HepG2 (cell line): ENCODE data around the gene NOP58. TPM values are rescaled to one million over a fixed set of nuclear protein-coding genes. Genes with fewer than 3 reads are reported as not detected.

Experiments used
- CC2D1A ChIP-seq: sonication (generic); formaldehyde crosslinking; IDR thresholded peaks from 2 replicates; pipeline ENCODE4 v1.8.1; 2023; ENCODE audit warnings: mild to moderate bottlenecking, missing genetic modification reagents
- CHCHD3 ChIP-seq: sonication (generic); formaldehyde crosslinking; IDR thresholded peaks from 2 replicates; pipeline ENCODE4 v1.8.0; 2022; ENCODE audit warnings: mild to moderate bottlenecking, missing genetic modification reagents, moderate library complexity
- ELF1 ChIP-seq: sonication (generic); formaldehyde crosslinking; IDR thresholded peaks from 2 replicates; pipeline ENCODE4 v1.4.0; 2020; ENCODE audit warnings: missing genetic modification reagents
- FOXJ3 ChIP-seq: sonication (generic); formaldehyde crosslinking; IDR thresholded peaks from 2 replicates; pipeline ENCODE4 v1.4.0; 2020; ENCODE audit warnings: missing genetic modification reagents, mild to moderate bottlenecking, borderline replicate concordance
- GATA4 ChIP-seq: sonication (generic); IDR thresholded peaks from 2 replicates; pipeline ENCODE4 v1.6.1; 2016; ENCODE audit warnings: antibody characterized with exemption, low read depth, borderline replicate concordance
- GFI1 ChIP-seq: sonication (generic); formaldehyde crosslinking; IDR thresholded peaks from 2 replicates; pipeline ENCODE4 v1.5.0; 2020; ENCODE audit warnings: missing genetic modification reagents, mild to moderate bottlenecking, borderline replicate concordance
- HMGXB3 ChIP-seq: sonication (generic); formaldehyde crosslinking; IDR thresholded peaks from 2 replicates; pipeline ENCODE4 v1.4.0; 2020; ENCODE audit warnings: missing genetic modification reagents, borderline replicate concordance
- HMGXB4 ChIP-seq, 2 experiments: sonication (generic) in 1 of 2; formaldehyde crosslinking in 1 of 2; IDR thresholded peaks; 2 replicates each; pipeline versions ENCODE4 v1.4.0 to v1.6.1; 2018 to 2020; ENCODE audit warnings: missing genetic modification reagents in 2 of 2, borderline replicate concordance in 1 of 2, low read depth in 1 of 2, mild to moderate bottlenecking in 1 of 2, missing biosample characterization in 1 of 2
- HNF4A ChIP-seq: sonication (generic); formaldehyde crosslinking; IDR thresholded peaks from 2 replicates; pipeline ENCODE4 v1.4.0; 2020; ENCODE audit warnings: missing genetic modification reagents
- MED13 ChIP-seq: sonication (generic); formaldehyde crosslinking; IDR thresholded peaks from 2 replicates; pipeline ENCODE4 v1.5.0; 2020; ENCODE audit warnings: missing genetic modification reagents
- NR0B2 ChIP-seq: sonication (generic); formaldehyde crosslinking; IDR thresholded peaks from 2 replicates; pipeline ENCODE4 v1.4.0; 2020; ENCODE audit warnings: mild to moderate bottlenecking, missing genetic modification reagents
- NR2F1 ChIP-seq, 2 experiments: fragments of 450-650 bp in 1 of 2; formaldehyde crosslinking in 1 of 2; IDR thresholded peaks; 2 replicates each; pipeline versions ENCODE4 v1.5.0 to v1.6.1; 2016 to 2020; ENCODE audit warnings: mild to moderate bottlenecking in 1 of 2, missing compliant biosample characterization in 1 of 2, missing genetic modification reagents in 1 of 2, moderate library complexity in 1 of 2
- RAD51 ChIP-seq: fragments of 450-650 bp; IDR thresholded peaks from 2 replicates; pipeline ENCODE4 v1.6.1; 2016; ENCODE audit warnings: borderline replicate concordance
- SATB2 ChIP-seq: sonication (generic); formaldehyde crosslinking; IDR thresholded peaks from 2 replicates; pipeline ENCODE4 v1.5.0; 2020; ENCODE audit warnings: missing genetic modification reagents
- TBP ChIP-seq: sonication (generic); formaldehyde crosslinking; IDR thresholded peaks from 2 replicates; pipeline ENCODE4 v1.5.0; 2020; ENCODE audit warnings: missing genetic modification reagents
- TERF1 ChIP-seq: sonication (generic); formaldehyde crosslinking; IDR thresholded peaks from 2 replicates; pipeline ENCODE4 v1.8.0; 2022; ENCODE audit warnings: mild to moderate bottlenecking, missing genetic modification reagents, moderate library complexity
- ZFP36 ChIP-seq: fragments of 150-350 bp; IDR thresholded peaks from 2 replicates; pipeline ENCODE4 v1.6.1; 2018; ENCODE audit warnings: borderline replicate concordance, low read length, low read depth; ENCODE audit not compliant: partially characterized antibody
- ZNF441 ChIP-seq: sonication (generic); formaldehyde crosslinking; IDR thresholded peaks from 2 replicates; pipeline ENCODE4 v1.7.0; 2021; ENCODE audit warnings: missing genetic modification reagents, borderline replicate concordance
- ZNF549 ChIP-seq: sonication (generic); formaldehyde crosslinking; IDR thresholded peaks from 2 replicates; pipeline ENCODE4 v1.5.0; 2020; ENCODE audit warnings: missing genetic modification reagents
- ZNF704 ChIP-seq: sonication (generic); formaldehyde crosslinking; IDR thresholded peaks from 2 replicates; pipeline ENCODE4 v1.8.1; 2023; ENCODE audit warnings: mild to moderate bottlenecking, inconsistent platforms, moderate library complexity, missing genetic modification reagents, borderline replicate concordance
- ZNF737 ChIP-seq: sonication (generic); formaldehyde crosslinking; IDR thresholded peaks from 2 replicates; pipeline ENCODE4 v1.5.0; 2020; ENCODE audit warnings: missing genetic modification reagents, mild to moderate bottlenecking, borderline replicate concordance
- ZNF780A ChIP-seq: sonication (generic); formaldehyde crosslinking; IDR thresholded peaks from 2 replicates; pipeline ENCODE4 v1.8.0; 2022; ENCODE audit warnings: mild to moderate bottlenecking, missing genetic modification reagents, moderate library complexity
- polyA plus RNA-seq, 8 experiments: library from polyadenylated mRNA; depleted of rRNA in 3 of 8; stranded (reverse) in 7 of 8; unstranded in 1 of 8; fragments of >200 nt; fragmentation: Illumina TruSeq in 4 of 8; extraction: Trizol in 4 of 8; gene quantifications; 2 replicates each; pipeline versions ENCODE4 v1.2.1 to v1.2.3, GENCODE V29; 2011 to 2016; ENCODE audit warnings: low read depth in 4 of 8, missing spikeins in 1 of 8, mixed read lengths in 1 of 8; ENCODE audit not compliant: insufficient read depth in 1 of 8
- total RNA-seq, 5 experiments: library from RNA; depleted of rRNA; stranded (reverse); fragments of >200 nt; fragmentation: Illumina TruSeq; extraction: Trizol; gene quantifications; 2 replicates each; pipeline ENCODE4 v1.2.3, GENCODE V29; 2016; ENCODE audit warnings: low read depth in 1 of 5

The NOP58 gene
- total and polyA plus RNA-seq, 2 of the 13 experiments (the other 11 are each of a cell fraction or from before 2014, with no cell fraction given): 74.9 to 203 TPM

- no peak for TF ChIP-seq TERF1 (CRISPR knock-in tag)
- no peak for TF ChIP-seq HMGXB3
- no peak for TF ChIP-seq CC2D1A (CRISPR knock-in tag)
- no peak for TF ChIP-seq CHCHD3 (CRISPR knock-in tag)
- TF ChIP-seq FOXJ3 (CRISPR knock-in tag): no peak
- TF ChIP-seq SATB2: no peak
- no peak for TF ChIP-seq ZNF704
- no peak for TF ChIP-seq NR0B2 (CRISPR knock-in tag)
- no peak for TF ChIP-seq GATA4
- TF ChIP-seq MED13: no peak
- no peak for TF ChIP-seq ELF1 (CRISPR knock-in tag)
- no peak for TF ChIP-seq TBP (CRISPR knock-in tag)
- no peak for TF ChIP-seq GFI1 (CRISPR knock-in tag)
- no peak for TF ChIP-seq ZNF737 (CRISPR knock-in tag)
- no peak for TF ChIP-seq ZNF549 (CRISPR knock-in tag)
- peak; percentile 30; the same call in 1 of the 2 replicates for TF ChIP-seq HNF4A
- no peak for TF ChIP-seq NR2F1 (CRISPR knock-in tag; IDR thresholded peaks at IDR 0.05)
- TF ChIP-seq ZNF441: peak; percentile 98
- no peak for TF ChIP-seq HMGXB4 (CRISPR knock-in tag; IDR thresholded peaks at IDR 0.05; ENCODE audit: borderline replicate concordance in 1 of 2, low read depth in 1 of 2)
- no peak for TF ChIP-seq ZNF780A (CRISPR knock-in tag)
- no peak for TF ChIP-seq ZFP36
- TF ChIP-seq RAD51: peak; percentile 54; the same call in 1 of the 2 replicates
Measured at GRCh38 chr2:202269585-202269984, 4.0 kb downstream of the NOP58 start (continued).
